Neural cell (in vitro differentiated cells): ENCODE measurements around the gene COL8A1.

Source experiments
- EP300 ChIP-seq: fragments of 450-650 bp; conservative IDR thresholded peaks from 2 replicates; pipeline ENCODE4 v1.6.1; 2014; ENCODE audit warnings: antibody characterized with exemption, mild to moderate bottlenecking, moderate library complexity; ENCODE audit not compliant: poor library complexity, severe bottlenecking
- EZH2 ChIP-seq: fragments of 200-600, 300-800 bp; shearing (Covaris generic), sonication (generic); IDR thresholded peaks from 2 replicates; pipeline ENCODE4 v1.6.1; 2014; ENCODE audit warnings: antibody characterized with exemption, low read length, borderline replicate concordance, mild to moderate bottlenecking; ENCODE audit not compliant: insufficient read depth, poor library complexity, severe bottlenecking
- POLR2AphosphoS5 ChIP-seq: IDR thresholded peaks from 2 replicates; pipeline ENCODE4 v1.6.1; 2012
- RAD21 ChIP-seq: fragments of 450-650 bp; conservative IDR thresholded peaks from 2 replicates; pipeline ENCODE4 v1.6.1; 2014; ENCODE audit warnings: antibody characterized with exemption, mild to moderate bottlenecking, moderate library complexity
- REST ChIP-seq: IDR thresholded peaks from 2 replicates; pipeline ENCODE4 v1.6.1; 2012; ENCODE audit warnings: borderline replicate concordance
- TAF1 ChIP-seq: IDR thresholded peaks from 2 replicates; pipeline ENCODE4 v1.6.1; 2012; ENCODE audit warnings: low read depth
- TF ChIP-seq, protein P1 (sequence below): fragments of 450-650 bp; IDR thresholded peaks from 2 replicates; pipeline ENCODE4 v1.5.1; 2014; ENCODE audit warnings: antibody characterized with exemption, mild to moderate bottlenecking, moderate library complexity; ENCODE audit not compliant: poor library complexity, severe bottlenecking

- TF ChIP-seq, protein P1, sequence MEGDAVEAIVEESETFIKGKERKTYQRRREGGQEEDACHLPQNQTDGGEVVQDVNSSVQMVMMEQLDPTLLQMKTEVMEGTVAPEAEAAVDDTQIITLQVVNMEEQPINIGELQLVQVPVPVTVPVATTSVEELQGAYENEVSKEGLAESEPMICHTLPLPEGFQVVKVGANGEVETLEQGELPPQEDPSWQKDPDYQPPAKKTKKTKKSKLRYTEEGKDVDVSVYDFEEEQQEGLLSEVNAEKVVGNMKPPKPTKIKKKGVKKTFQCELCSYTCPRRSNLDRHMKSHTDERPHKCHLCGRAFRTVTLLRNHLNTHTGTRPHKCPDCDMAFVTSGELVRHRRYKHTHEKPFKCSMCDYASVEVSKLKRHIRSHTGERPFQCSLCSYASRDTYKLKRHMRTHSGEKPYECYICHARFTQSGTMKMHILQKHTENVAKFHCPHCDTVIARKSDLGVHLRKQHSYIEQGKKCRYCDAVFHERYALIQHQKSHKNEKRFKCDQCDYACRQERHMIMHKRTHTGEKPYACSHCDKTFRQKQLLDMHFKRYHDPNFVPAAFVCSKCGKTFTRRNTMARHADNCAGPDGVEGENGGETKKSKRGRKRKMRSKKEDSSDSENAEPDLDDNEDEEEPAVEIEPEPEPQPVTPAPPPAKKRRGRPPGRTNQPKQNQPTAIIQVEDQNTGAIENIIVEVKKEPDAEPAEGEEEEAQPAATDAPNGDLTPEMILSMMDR: no peak
- no peak for TF ChIP-seq REST
- no peak for TF ChIP-seq EP300
- TF ChIP-seq TAF1: no peak
- no peak for TF ChIP-seq RAD21
- no peak for TF ChIP-seq EZH2
- TF ChIP-seq POLR2AphosphoS5: no peak
Observed at GRCh38 chr3:99656624-99657023, 18.2 kb downstream of the COL8A1 start.
